NCI-H1694 (cell line): ENCODE data around the gene PIK3C2G.
A peak's percentile ranks its signal among the peaks of the same experiment; 100 is the strongest.
"Not testable (repeated sequence)": the region's sequence is repeated elsewhere in the genome, so short reads cannot be mapped to it uniquely, and the experiment has no call there.

Source experiments
- DNase-seq: peaks from one replicate; lab custom pipeline; 2025; lab: John Stamatoyannopoulos, UW

PIK3C2G gene

GRCh38 chr12:18470251-18470650 lies 208.9 kb downstream of the PIK3C2G start:
- no peak for DNase-seq

GRCh38 chr12:18472304-18472703 lies 211.0 kb downstream of the PIK3C2G start:
- no peak for DNase-seq

GRCh38 chr12:18472806-18473205 lies 211.5 kb downstream of the PIK3C2G start:
- DNase-seq: no peak

- DNase-seq: no peak
Measured at GRCh38 chr12:18476861-18477260, 215.5 kb downstream of the PIK3C2G start.

GRCh38 chr12:18479256-18479655 lies 217.9 kb downstream of the PIK3C2G start:
- no peak for DNase-seq

GRCh38 chr12:18482601-18483120 lies 221.3 kb downstream of the PIK3C2G start:
- no peak for DNase-seq

GRCh38 chr12:18483698-18484325 lies 222.5 kb downstream of the PIK3C2G start:
- DNase-seq: no peak

GRCh38 chr12:18486036-18486435 lies 224.7 kb downstream of the PIK3C2G start:
- no peak for DNase-seq

- DNase-seq: no peak
Measured at GRCh38 chr12:18487509-18487908, 226.2 kb downstream of the PIK3C2G start.

- no peak for DNase-seq
Measured at GRCh38 chr12:18492372-18493025, 231.2 kb downstream of the PIK3C2G start.

- peak; percentile 16 for DNase-seq
Measured at GRCh38 chr12:18496156-18496555, 234.8 kb downstream of the PIK3C2G start.

- not testable (repeated sequence) for DNase-seq
Measured at GRCh38 chr12:18500160-18500574, 238.8 kb downstream of the PIK3C2G start.

- DNase-seq: not testable (repeated sequence)
Measured at GRCh38 chr12:18500736-18501135, 239.4 kb downstream of the PIK3C2G start.

- DNase-seq: no peak
Measured at GRCh38 chr12:18502422-18502968, 241.2 kb downstream of the PIK3C2G start.

- DNase-seq: no peak
Measured at GRCh38 chr12:18521461-18521860, 260.1 kb downstream of the PIK3C2G start.

- DNase-seq: no peak
Measured at GRCh38 chr12:18522806-18523205, 261.5 kb downstream of the PIK3C2G start.

GRCh38 chr12:18542497-18542896 lies 281.2 kb downstream of the PIK3C2G start:
- not testable (repeated sequence) for DNase-seq

GRCh38 chr12:18546399-18546798 lies 285.1 kb downstream of the PIK3C2G start:
- DNase-seq: no peak

GRCh38 chr12:18549598-18549997 lies 288.3 kb downstream of the PIK3C2G start:
- no peak for DNase-seq

- DNase-seq: no peak
Measured at GRCh38 chr12:18551106-18551505, 289.8 kb downstream of the PIK3C2G start.

GRCh38 chr12:18551701-18552100 lies 290.4 kb downstream of the PIK3C2G start:
- DNase-seq: no peak

- DNase-seq: peak; percentile 35
Measured at GRCh38 chr12:18552829-18553228, 291.5 kb downstream of the PIK3C2G start.

GRCh38 chr12:18556161-18556560 lies 294.8 kb downstream of the PIK3C2G start:
- DNase-seq: no peak
